ENCODE results near the gene GPR27.

Gene GPR27

DNA sequence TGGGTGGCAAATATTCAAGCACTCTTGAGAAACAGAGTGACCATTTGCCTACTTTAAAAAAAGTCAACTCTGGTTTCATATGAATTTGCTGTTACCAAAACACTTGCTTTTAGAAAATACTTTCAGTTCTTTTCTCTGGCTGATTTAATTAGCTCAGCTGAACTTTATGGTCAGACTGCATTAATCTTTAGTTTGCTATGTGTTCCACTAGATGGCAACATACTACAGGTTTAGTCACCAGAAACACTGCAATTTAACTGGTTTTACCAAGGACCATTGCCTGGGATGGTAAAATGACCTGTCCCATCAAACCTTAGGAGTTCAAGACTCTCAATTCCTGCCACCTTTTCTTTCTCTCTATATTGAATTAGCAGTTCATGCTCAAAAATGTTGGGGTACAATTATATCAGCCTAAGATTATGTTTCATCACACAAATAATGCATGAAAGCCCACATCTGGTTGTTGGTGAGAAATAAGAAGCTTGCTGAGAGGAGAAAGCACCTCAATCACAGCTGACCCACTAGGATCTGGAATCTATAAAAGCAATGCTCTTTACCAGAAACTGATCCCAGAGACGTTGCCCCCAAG, 42.7 kb upstream of the GPR27 start:
- ChIA-PET CTCF (interaction anchor here (0.5 kb wide), 1 partner anchor 91 kb away, joined by 3 read pairs; no protein-coding TSS in a partner anchor), POLR2A (ENCODE audit: low non-redundant PET) (no interaction called here)
- no peak overlapping the region for H3K27ac ChIP-seq
- DNase-seq (ENCODE audit: low spot score), result peak; percentile 49
- TF ChIP-seq CTCF (conservative IDR thresholded peaks at IDR 0.05; ENCODE audit: low read depth), result peak; percentile 71

GRCh38 chr3:71713041-71713440, 40.6 kb upstream of the GPR27 start:
- no peak for TF ChIP-seq CTCF (conservative IDR thresholded peaks at IDR 0.05; ENCODE audit: low read depth)
- no peak overlapping the region for H3K27ac ChIP-seq
- ChIA-PET CTCF (interaction anchor here (0.5 kb wide), 1 partner anchor 496 kb away, joined by 3 read pairs; no protein-coding TSS in a partner anchor), POLR2A (ENCODE audit: low non-redundant PET) (no interaction called here)
- peak; percentile 47 for DNase-seq (ENCODE audit: low spot score)

GRCh38 chr3:71714595-71714994, 39.1 kb upstream of the GPR27 start:
- no peak overlapping the region for H3K27ac ChIP-seq
- ChIA-PET CTCF (no interaction called here), POLR2A (ENCODE audit: low non-redundant PET) (interaction anchor here (0.7 kb wide), 1 partner anchor 1048 kb away, joined by 4 read pairs; no protein-coding TSS in a partner anchor)
- TF ChIP-seq CTCF (conservative IDR thresholded peaks at IDR 0.05; ENCODE audit: low read depth), result no peak
- no peak for DNase-seq (ENCODE audit: low spot score)

DNA sequence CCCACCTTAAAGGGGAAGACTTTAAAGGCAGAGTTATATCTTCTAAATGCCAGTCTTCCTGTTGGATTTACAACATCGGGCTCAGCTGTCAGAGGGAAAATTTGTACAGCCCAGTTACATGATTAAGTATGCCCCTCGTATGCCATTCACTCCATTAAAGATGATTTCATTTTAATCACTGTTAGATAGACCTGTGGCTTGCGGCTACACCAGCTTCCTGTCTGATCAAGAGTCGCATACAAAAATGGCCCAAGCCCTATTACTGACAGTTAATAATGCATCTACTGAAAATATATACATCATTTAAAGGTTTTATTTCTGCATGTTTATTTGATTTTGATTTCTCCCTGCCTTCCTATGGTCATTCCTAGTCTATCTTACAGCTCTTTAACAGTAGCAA, 35.6 kb upstream of the GPR27 start:
- DNase-seq (ENCODE audit: low spot score), result no peak
- TF ChIP-seq CTCF (conservative IDR thresholded peaks at IDR 0.05; ENCODE audit: low read depth), result no peak
- H3K27ac ChIP-seq, result no peak overlapping the region
- ChIA-PET POLR2A (ENCODE audit: low non-redundant PET) (no interaction called here), CTCF (interaction anchor here (2.3 kb wide), 1 partner anchor 12 kb away, joined by 8 read pairs; no protein-coding TSS in a partner anchor)

- POLR2A ChIA-PET (ENCODE audit: low non-redundant PET), result no interaction called here
Measured at GRCh38 chr3:71721002-71721401, 32.7 kb upstream of the GPR27 start.

DNA sequence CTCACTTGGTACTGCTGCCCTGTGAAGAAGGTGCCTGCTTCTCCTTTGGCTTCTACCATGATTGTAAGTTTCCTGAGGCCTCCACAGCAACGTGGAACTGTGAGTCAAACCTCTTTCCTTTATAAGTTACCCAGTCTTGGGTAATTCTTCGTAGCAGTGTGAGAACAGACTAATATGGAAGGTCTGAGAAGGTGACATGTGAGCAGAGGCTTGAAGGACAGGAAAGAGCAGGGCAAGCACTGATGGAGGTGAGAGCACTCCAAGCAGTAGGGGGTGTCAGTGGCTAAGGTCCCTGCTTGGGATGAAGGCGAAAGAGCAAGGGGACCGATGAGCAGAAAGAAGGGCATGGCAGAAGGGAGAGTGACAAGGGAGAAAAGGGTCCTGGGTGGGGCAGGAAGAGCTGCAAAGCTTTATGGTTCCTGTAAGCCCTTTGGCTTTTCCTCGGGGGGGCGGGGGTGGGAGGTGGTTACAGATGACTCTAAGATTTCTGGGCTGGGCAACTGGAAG, 32.0 kb upstream of the GPR27 start:
- DNase-seq (ENCODE audit: low spot score), result no peak
- ChIA-PET POLR2A (ENCODE audit: low non-redundant PET) (no interaction called here), CTCF (no interaction called here)
- no peak overlapping the region for H3K27ac ChIP-seq
- no peak for TF ChIP-seq CTCF (conservative IDR thresholded peaks at IDR 0.05; ENCODE audit: low read depth)

More at GRCh38 chr3:71721002-71721401, 32.7 kb upstream of the GPR27 start:
- H3K27ac ChIP-seq, result no peak overlapping the region
- CTCF ChIA-PET, result interaction anchor here (0.5 kb wide), 1 partner anchor 361 kb away, joined by 3 read pairs; no protein-coding TSS in a partner anchor
- TF ChIP-seq CTCF (conservative IDR thresholded peaks at IDR 0.05; ENCODE audit: low read depth), result no peak
- DNase-seq (ENCODE audit: low spot score), result no peak
